ENCODE data around the gene NDUFAF2. TPM values are rescaled to one million over a fixed set of nuclear protein-coding genes. Genes with fewer than 3 reads are reported as not detected.
"Not testable (repeated sequence)": the region's sequence is repeated elsewhere in the genome, so short reads cannot be mapped to it uniquely, and the experiment has no call there.

Gene NDUFAF2
- total RNA-seq, 6 experiments from 2014 or later = 40.4 to 57.3 (median 51.5) TPM

GRCh38 chr5:61082516-61083280, 137.7 kb downstream of the NDUFAF2 start:
- no peak for TF ChIP-seq CTCF (IDR thresholded peaks at IDR 0.05)
- peak; percentile 48 for DNase-seq
- peaks cover 17% of the 10 kb centered on the region for H3K36me3 Mint-ChIP-seq (ENCODE audit: low read depth)
- no peak overlapping the region for H3K27ac Mint-ChIP-seq
- peaks cover 22% of the 10 kb centered on the region for H3K4me1 Mint-ChIP-seq (ENCODE audit: low read depth)
- H3K27me3 Mint-ChIP-seq (ENCODE audit: insufficient read depth) = no peaks in the 10 kb centered on the region
- no peak overlapping the region for H3K4me3 Mint-ChIP-seq
- H3K9me3 Mint-ChIP-seq = no peaks in the 10 kb centered on the region

- H3K27me3 Mint-ChIP-seq (ENCODE audit: insufficient read depth) = no peaks in the 10 kb centered on the region
- H3K36me3 Mint-ChIP-seq (ENCODE audit: low read depth) = peaks cover 17% of the 10 kb centered on the region
- no peak overlapping the region for H3K27ac Mint-ChIP-seq
- H3K9me3 Mint-ChIP-seq = no peaks in the 10 kb centered on the region
- no peak for DNase-seq
- no peak overlapping the region for H3K4me3 Mint-ChIP-seq
- H3K4me1 Mint-ChIP-seq (ENCODE audit: low read depth) = peaks cover 22% of the 10 kb centered on the region
- no peak for TF ChIP-seq CTCF (IDR thresholded peaks at IDR 0.05)
These were observed 139.7 kb downstream of the NDUFAF2 start for GRCh38 chr5:61084658-61085057.

GRCh38 chr5:61085885-61086284, 140.9 kb downstream of the NDUFAF2 start:
- Mint-ChIP-seq H3K4me1 (ENCODE audit: low read depth) (peaks cover 22% of the 10 kb centered on the region), H3K27me3 (ENCODE audit: insufficient read depth) (no peaks in the 10 kb centered on the region), H3K9me3 (no peaks in the 10 kb centered on the region), H3K27ac (no peak overlapping the region), H3K4me3 (no peak overlapping the region), H3K36me3 (ENCODE audit: low read depth) (peaks cover 17% of the 10 kb centered on the region)
- TF ChIP-seq CTCF (IDR thresholded peaks at IDR 0.05) = no peak
- DNase-seq = no peak

GRCh38 chr5:61087921-61088320, 142.9 kb downstream of the NDUFAF2 start:
- Mint-ChIP-seq H3K9me3 (peaks cover 11% of the 10 kb centered on the region), H3K4me1 (ENCODE audit: low read depth) (peaks cover 17% of the 10 kb centered on the region), H3K27ac (no peak overlapping the region)

GRCh38 chr5:61089351-61089750, 144.3 kb downstream of the NDUFAF2 start:
- no peak for TF ChIP-seq CTCF (IDR thresholded peaks at IDR 0.05)
- Mint-ChIP-seq H3K9me3 (peaks cover 11% of the 10 kb centered on the region), H3K36me3 (ENCODE audit: low read depth) (peaks cover 22% of the 10 kb centered on the region), H3K27ac (no peak overlapping the region), H3K4me3 (no peak overlapping the region), H3K4me1 (ENCODE audit: low read depth) (peaks cover 3% of the 10 kb centered on the region), H3K27me3 (ENCODE audit: insufficient read depth) (no peaks in the 10 kb centered on the region)
- DNase-seq = no peak

More at GRCh38 chr5:61087921-61088320, 142.9 kb downstream of the NDUFAF2 start:
- Mint-ChIP-seq H3K36me3 (ENCODE audit: low read depth) (peaks cover 27% of the 10 kb centered on the region), H3K27me3 (ENCODE audit: insufficient read depth) (no peaks in the 10 kb centered on the region), H3K4me3 (no peak overlapping the region)
- DNase-seq = no peak
- no peak for TF ChIP-seq CTCF (IDR thresholded peaks at IDR 0.05)

- not testable (repeated sequence) for H3K27ac Mint-ChIP-seq; H3K27me3 Mint-ChIP-seq (ENCODE audit: insufficient read depth); DNase-seq; H3K4me3 Mint-ChIP-seq; H3K4me1 Mint-ChIP-seq (ENCODE audit: low read depth)
- Mint-ChIP-seq H3K36me3 (ENCODE audit: low read depth) (peaks cover 18% of the 10 kb centered on the region), H3K9me3 (peaks cover 11% of the 10 kb centered on the region)
These were observed 148.2 kb downstream of the NDUFAF2 start for GRCh38 chr5:61093046-61093771.
